ENCODE measurements around the gene ABHD4.

The ABHD4 gene

GRCh38 chr14:22554498-22555383, 43.4 kb upstream of the ABHD4 start:
- Histone ChIP-seq H3K27ac (no peak overlapping the region), H3K36me3 (ENCODE audit: insufficient read depth, low read length) (no peaks in the 10 kb centered on the region), H3K9me3 (ENCODE audit: low read depth, low read length) (no peaks in the 10 kb centered on the region), H3K4me3 (no peak overlapping the region), H3K9ac (ENCODE audit: insufficient read length) (no peak overlapping the region)
- DNase-seq (ENCODE audit: low read depth, low spot score), result no peak
- TF ChIP-seq POLR2AphosphoS5 (IDR thresholded peaks at IDR 0.05; ENCODE audit: borderline replicate concordance, low read depth, low read length) (no peak), FOXP2 (optimal IDR thresholded peaks at IDR 0.05; ENCODE audit: control extremely low read depth, extremely low read length, insufficient read depth) (no peak), EZH2 (IDR thresholded peaks at IDR 0.05) (no peak)

- H3K27ac ChIP-seq, result no peak overlapping the region
- H3K9me3 ChIP-seq (ENCODE audit: low read depth, low read length), result no peaks in the 10 kb centered on the region
- H3K36me3 ChIP-seq (ENCODE audit: insufficient read depth, low read length), result no peaks in the 10 kb centered on the region
- TF ChIP-seq FOXP2 (optimal IDR thresholded peaks at IDR 0.05; ENCODE audit: control extremely low read depth, extremely low read length, insufficient read depth) (no peak), POLR2AphosphoS5 (IDR thresholded peaks at IDR 0.05; ENCODE audit: borderline replicate concordance, low read depth, low read length) (no peak), EZH2 (IDR thresholded peaks at IDR 0.05) (no peak)
- no peak overlapping the region for H3K9ac ChIP-seq (ENCODE audit: insufficient read length)
- DNase-seq (ENCODE audit: low read depth, low spot score), result no peak
- H3K4me3 ChIP-seq, result no peak overlapping the region
These were observed 42.6 kb upstream of the ABHD4 start for GRCh38 chr14:22555384-22556011.

GRCh38 chr14:22556021-22556989, 41.8 kb upstream of the ABHD4 start:
- Histone ChIP-seq H3K4me3 (peak overlapping the region; percentile 69), H3K27ac (no peak overlapping the region), H3K36me3 (ENCODE audit: insufficient read depth, low read length) (no peaks in the 10 kb centered on the region), H3K9ac (ENCODE audit: insufficient read length) (peak overlapping the region; percentile 3), H3K9me3 (ENCODE audit: low read depth, low read length) (no peaks in the 10 kb centered on the region)
- no peak for TF ChIP-seq POLR2AphosphoS5 (IDR thresholded peaks at IDR 0.05; ENCODE audit: borderline replicate concordance, low read depth, low read length)
- TF ChIP-seq FOXP2 (optimal IDR thresholded peaks at IDR 0.05; ENCODE audit: control extremely low read depth, extremely low read length, insufficient read depth), result no peak
- DNase-seq (ENCODE audit: low read depth, low spot score), result no peak

- no peak for TF ChIP-seq FOXP2 (optimal IDR thresholded peaks at IDR 0.05; ENCODE audit: control extremely low read depth, extremely low read length, insufficient read depth)
- TF ChIP-seq EZH2 (IDR thresholded peaks at IDR 0.05), result no peak
- no peak for TF ChIP-seq POLR2AphosphoS5 (IDR thresholded peaks at IDR 0.05; ENCODE audit: borderline replicate concordance, low read depth, low read length)
- H3K36me3 ChIP-seq (ENCODE audit: insufficient read depth, low read length), result no peaks in the 10 kb centered on the region
- H3K9me3 ChIP-seq (ENCODE audit: low read depth, low read length), result no peaks in the 10 kb centered on the region
- H3K4me3 ChIP-seq, result peak overlapping the region; percentile 69
- no peak overlapping the region for H3K27ac ChIP-seq
- H3K9ac ChIP-seq (ENCODE audit: insufficient read length), result peak overlapping the region; percentile 3
- DNase-seq (ENCODE audit: low read depth, low spot score), result no peak
These were observed 41.0 kb upstream of the ABHD4 start for GRCh38 chr14:22556990-22557623.

GRCh38 chr14:22557846-22558220, 40.3 kb upstream of the ABHD4 start:
- H3K9me3 ChIP-seq (ENCODE audit: low read depth, low read length), result no peaks in the 10 kb centered on the region
- no peak overlapping the region for H3K27ac ChIP-seq
- H3K4me3 ChIP-seq, result no peak overlapping the region
- H3K9ac ChIP-seq (ENCODE audit: insufficient read length), result no peak overlapping the region
- TF ChIP-seq EZH2 (IDR thresholded peaks at IDR 0.05) (no peak), POLR2AphosphoS5 (IDR thresholded peaks at IDR 0.05; ENCODE audit: borderline replicate concordance, low read depth, low read length) (no peak), FOXP2 (optimal IDR thresholded peaks at IDR 0.05; ENCODE audit: control extremely low read depth, extremely low read length, insufficient read depth) (no peak)
- H3K36me3 ChIP-seq (ENCODE audit: insufficient read depth, low read length), result peaks cover 4% of the 10 kb centered on the region
- no peak for DNase-seq (ENCODE audit: low read depth, low spot score)

GRCh38 chr14:22558221-22558913, 39.7 kb upstream of the ABHD4 start:
- TF ChIP-seq FOXP2 (optimal IDR thresholded peaks at IDR 0.05; ENCODE audit: control extremely low read depth, extremely low read length, insufficient read depth) (no peak), EZH2 (IDR thresholded peaks at IDR 0.05) (no peak), POLR2AphosphoS5 (IDR thresholded peaks at IDR 0.05; ENCODE audit: borderline replicate concordance, low read depth, low read length) (no peak)
- Histone ChIP-seq H3K4me3 (no peak overlapping the region), H3K36me3 (ENCODE audit: insufficient read depth, low read length) (peaks cover 9% of the 10 kb centered on the region), H3K27ac (no peak overlapping the region), H3K9ac (ENCODE audit: insufficient read length) (no peak overlapping the region), H3K9me3 (ENCODE audit: low read depth, low read length) (no peaks in the 10 kb centered on the region)
- DNase-seq (ENCODE audit: low read depth, low spot score), result no peak

- TF ChIP-seq EZH2 (IDR thresholded peaks at IDR 0.05), result no peak
- TF ChIP-seq FOXP2 (optimal IDR thresholded peaks at IDR 0.05; ENCODE audit: control extremely low read depth, extremely low read length, insufficient read depth), result no peak
- no peak for TF ChIP-seq POLR2AphosphoS5 (IDR thresholded peaks at IDR 0.05; ENCODE audit: borderline replicate concordance, low read depth, low read length)
- Histone ChIP-seq H3K4me3 (no peak overlapping the region), H3K9me3 (ENCODE audit: low read depth, low read length) (no peaks in the 10 kb centered on the region), H3K36me3 (ENCODE audit: insufficient read depth, low read length) (peaks cover 16% of the 10 kb centered on the region), H3K27ac (no peak overlapping the region), H3K9ac (ENCODE audit: insufficient read length) (no peak overlapping the region)
- no peak for DNase-seq (ENCODE audit: low read depth, low spot score)
These were observed 39.1 kb upstream of the ABHD4 start for GRCh38 chr14:22559041-22559440.
